Kidney (tissue), 14 donors: ENCODE data around the gene LMTK3. TPM values are rescaled to one million over a fixed set of nuclear protein-coding genes. Genes with fewer than 3 reads are reported as not detected.

ENCODE experiments used
- DNase-seq, 5 donors: peaks; one replicate each; pipeline ENCODE4 v3.0.0-alpha.2; 2013 to 2020
- FAIRE-seq: peaks from 2 replicates; lab custom pipeline; 2012; peaks lifted over from hg19 to GRCh38; lab: Jason Lieb, UNC
- H3K27ac ChIP-seq, 2 donors: one replicate each; pipeline ENCODE4 v1.7.0; 2013; ENCODE audit warnings: low read depth in 2 of 2, low read length in 2 of 2, inconsistent platforms in 1 of 2
- H3K27me3 ChIP-seq: one replicate; pipeline ENCODE4 v1.7.1; 2013; ENCODE audit warnings: low read length, inconsistent platforms; ENCODE audit not compliant: control insufficient read depth, insufficient read depth
- H3K36me3 ChIP-seq, 3 donors: one replicate each; pipeline versions ENCODE4 v1.7.0 to v1.7.1; 2013; ENCODE audit warnings: low read length in 3 of 3, control low read depth in 1 of 3, inconsistent platforms in 1 of 3; ENCODE audit not compliant: insufficient read depth in 3 of 3, control insufficient read depth in 2 of 3
- H3K4me1 ChIP-seq, 3 donors: one replicate each; pipeline versions ENCODE4 v1.7.0 to v1.7.1; 2013; ENCODE audit warnings: low read length in 3 of 3, inconsistent platforms in 1 of 3, low read depth in 1 of 3; ENCODE audit not compliant: control insufficient read depth in 2 of 3, insufficient read depth in 2 of 3
- H3K4me3 ChIP-seq, 3 donors: one replicate each; pipeline versions ENCODE4 v1.7.0 to v1.8.1; 2013; ENCODE audit warnings: low read length in 3 of 3, control low read depth in 1 of 3, inconsistent platforms in 1 of 3
- H3K9ac ChIP-seq, 3 donors: one replicate each; pipeline versions ENCODE4 v1.7.0 to v1.7.1; 2013; ENCODE audit warnings: low read length in 3 of 3, control low read depth in 1 of 3, inconsistent platforms in 1 of 3
- H3K9me3 ChIP-seq, 3 donors: one replicate each; pipeline versions ENCODE4 v1.7.0 to v1.7.1; 2013; ENCODE audit warnings: low read length in 3 of 3, control low read depth in 1 of 3, inconsistent platforms in 1 of 3; ENCODE audit not compliant: control insufficient read depth in 2 of 3, insufficient read depth in 1 of 3
- CTCF ChIP-seq: IDR thresholded peaks from 3 replicates; pipeline ENCODE4 v1.5.1; 2012; ENCODE audit warnings: mild to moderate bottlenecking, moderate library complexity, borderline replicate concordance; ENCODE audit not compliant: insufficient read depth; ENCODE audit errors: extremely low read depth
- intact Hi-C: fragments of 100-400 bp; cut with DNase I; formaldehyde crosslinking; loops from one replicate; pipeline ENCODE4 v1.11.1; 2022
- polyA plus RNA-seq: library from polyadenylated mRNA; stranded (reverse); fragments of 350-450 nt; fragmentation: Illumina TruSeq; extraction: RNeasy Lipid Tissue Mini Kit (QIAGEN cat#74804); gene quantifications from one replicate; pipeline ENCODE4 v1.2.3, GENCODE V29; 2014; ENCODE audit warnings: low read depth, low replicate concordance; ENCODE audit not compliant: insufficient read depth
- total RNA-seq: library from RNA; stranded (reverse); fragmentation: NEBNext Ultra II Directional; extraction: Animal tissue kit (Norgen Biotek cat#: 25700); gene quantifications from one replicate; pipeline ENCODE4 v1.2.1, GENCODE V29; 2021
- donor health status: control.
- donor health status: control.
- donor health status: control.
- donor health status: control.
- donor health status: control.
- donor health status: DM: yes; HTN: yes; CAD: no.
- donor health status: Normal renal cell carcinoma (clear cell type).

LMTK3 gene
- total and polyA plus RNA-seq, 2 donors from 2014 or later: 4.2 to 8.4 TPM

GRCh38 chr19:48480183-48480557, 31.5 kb downstream of the LMTK3 start:
- DNase-seq (peak; percentile 67 to 88 (median 83)), FAIRE-seq (no peak)
- Histone ChIP-seq H3K9ac (peak overlapping the region in 2 of 3 donors; percentile 32 to 65), H3K36me3 (peaks cover 4 to 21% (median 11%) of the 10 kb centered on the region in 3 donors), H3K27me3 (no peaks in the 10 kb centered on the region), H3K27ac (peak overlapping the region; percentile 21 to 76), H3K9me3 (no peaks in the 10 kb centered on the region), H3K4me3 (peak overlapping the region in 2 of 3 donors; percentile 30 to 65), H3K4me1 (peaks cover 0 to 6% (median 0%) of the 10 kb centered on the region in 3 donors)
- intact Hi-C loops: loop anchor here (10.0 kb wide), 1 partner anchor 105 kb away; no protein-coding TSS in a partner anchor
- no peak for TF ChIP-seq CTCF

- no peak for TF ChIP-seq CTCF
- Histone ChIP-seq H3K36me3 (peaks cover 4 to 26% (median 11%) of the 10 kb centered on the region in 3 donors), H3K4me3 (peak overlapping the region in 1 of 3 donors; percentile 65), H3K27ac (peak overlapping the region in 1 of 2 donors; percentile 76), H3K4me1 (peaks cover 0 to 6% (median 0%) of the 10 kb centered on the region in 3 donors), H3K9me3 (no peaks in the 10 kb centered on the region), H3K27me3 (no peaks in the 10 kb centered on the region), H3K9ac (no peak overlapping the region)
- DNase-seq (no peak), FAIRE-seq (no peak)
- intact Hi-C loops: loop anchor here (10.0 kb wide), 1 partner anchor 105 kb away; no protein-coding TSS in a partner anchor
Measured at GRCh38 chr19:48479686-48480085, 31.9 kb downstream of the LMTK3 start.

GRCh38 chr19:48478339-48479256, 33.0 kb downstream of the LMTK3 start:
- DNase-seq: peak in 1 of 5 donors; percentile 69
- no peak for TF ChIP-seq CTCF
- H3K4me1 ChIP-seq: peaks cover 0 to 6% (median 0%) of the 10 kb centered on the region in 3 donors
- intact Hi-C loops: no loop called here
- no peak for FAIRE-seq
- H3K9ac ChIP-seq: no peak overlapping the region
- H3K36me3 ChIP-seq: peaks cover 6 to 30% (median 11%) of the 10 kb centered on the region in 3 donors
- no peaks in the 10 kb centered on the region for H3K27me3 ChIP-seq
- H3K27ac ChIP-seq: no peak overlapping the region
- no peaks in the 10 kb centered on the region for H3K9me3 ChIP-seq
- H3K4me3 ChIP-seq: no peak overlapping the region
